NCI-H1694 treated with DMSO at 0.1 percent for 48 hours (cell line): Measurements from ENCODE around the gene P2RX5.
A peak's percentile ranks its signal among the peaks of the same experiment; 100 is the strongest.
"Not testable (repeated sequence)": the region's sequence is repeated elsewhere in the genome, so short reads cannot be mapped to it uniquely, and the experiment has no call there.

Experiments
- DNase-seq: peaks from one replicate; lab custom pipeline; 2025; lab: John Stamatoyannopoulos, UW

Gene P2RX5

GRCh38 chr17:3695723-3696411, at the start of gene P2RX5:
Gene P2RX5 (minus strand): TSS chr17:3696155. CDS start chr17:3696005, 150 bp downstream.
- DNase-seq, result no peak

GRCh38 chr17:3745071-3745470, 49.1 kb upstream of the P2RX5 start:
- DNase-seq, result no peak

- DNase-seq, result no peak
These were observed 48.1 kb upstream of the P2RX5 start for GRCh38 chr17:3744014-3744413.

GRCh38 chr17:3740611-3741073, 44.7 kb upstream of the P2RX5 start:
- DNase-seq, result no peak

GRCh38 chr17:3739422-3740124, 43.6 kb upstream of the P2RX5 start:
- DNase-seq, result no peak

- DNase-seq, result no peak
These were observed 42.8 kb upstream of the P2RX5 start for GRCh38 chr17:3738562-3739295.

GRCh38 chr17:3735515-3735914, 39.6 kb upstream of the P2RX5 start:
- no peak for DNase-seq

GRCh38 chr17:3734911-3735276, 38.9 kb upstream of the P2RX5 start:
- DNase-seq, result not testable (repeated sequence)

GRCh38 chr17:3732210-3732621, 36.3 kb upstream of the P2RX5 start:
- no peak for DNase-seq

GRCh38 chr17:3730881-3731429, 35.0 kb upstream of the P2RX5 start:
- no peak for DNase-seq

GRCh38 chr17:3729881-3730280, 33.9 kb upstream of the P2RX5 start:
- no peak for DNase-seq

- not testable (repeated sequence) for DNase-seq
These were observed 32.1 kb upstream of the P2RX5 start for GRCh38 chr17:3728099-3728498.

- no peak for DNase-seq
These were observed 31.1 kb upstream of the P2RX5 start for GRCh38 chr17:3727041-3727440.

GRCh38 chr17:3724378-3725077, 28.6 kb upstream of the P2RX5 start:
- DNase-seq, result no peak

- peak; percentile 75 for DNase-seq
These were observed 27.8 kb upstream of the P2RX5 start, which contains the start of gene HASPIN for GRCh38 chr17:3723556-3724377. Gene HASPIN (plus strand): TSS chr17:3723903. CDS start chr17:3723936, 33 bp downstream.

- no peak for DNase-seq
These were observed 27.2 kb upstream of the P2RX5 start for GRCh38 chr17:3723188-3723555.

GRCh38 chr17:3722716-3723115, 26.8 kb upstream of the P2RX5 start:
- DNase-seq, result no peak

GRCh38 chr17:3719265-3719664, 23.3 kb upstream of the P2RX5 start:
- no peak for DNase-seq

- no peak for DNase-seq
These were observed 22.2 kb upstream of the P2RX5 start for GRCh38 chr17:3718201-3718600.

GRCh38 chr17:3715296-3715695, 19.3 kb upstream of the P2RX5 start:
- DNase-seq, result no peak
